Endothelial cell of umbilical vein (primary cell): ENCODE results near the gene HSPA14. TPM values are rescaled to one million over a fixed set of nuclear protein-coding genes. Genes with fewer than 3 reads are reported as not detected.
"Not testable (repeated sequence)": the region's sequence is repeated elsewhere in the genome, so short reads cannot be mapped to it uniquely, and the experiment has no call there.

ENCODE experiments used
- BruUV-seq: library from RNA; stranded (reverse); fragments of 400-500 nt; replicated peaks from 2 replicates; lab custom pipeline; 2021; lab: Mats Ljungman, UMichigan
- CTCF ChIA-PET: fragments of 300-600, 350-600 bp; sonication (Branson Sonifier 250); formaldehyde crosslinking; loops from one replicate; lab custom pipeline; 2021; ENCODE audit warnings: antibody characterized with exemption, inconsistent platforms; lab: Charles Lee
- POLR2A ChIA-PET: fragments of 300-600, 350-600 bp; sonication (Branson Sonifier 250); formaldehyde crosslinking; loops from one replicate; lab custom pipeline; 2021; ENCODE audit warnings: antibody characterized with exemption, inconsistent platforms; lab: Charles Lee
- DNase-seq: peaks from one replicate; pipeline ENCODE4 v3.0.0-alpha.2; 2011; ENCODE audit warnings: low read depth, low spot score
- FAIRE-seq: peaks from 2 replicates; lab custom pipeline; 2011; peaks lifted over from hg19 to GRCh38; lab: Jason Lieb, UNC
- H2AFZ ChIP-seq: 2 replicates; pipeline ENCODE4 v1.6.0; 2012; ENCODE audit warnings: low read depth, low read length, control low read depth, inconsistent platforms
- H3K27ac ChIP-seq: 2 replicates; pipeline ENCODE4 v1.5.1; 2011; ENCODE audit warnings: low read depth, mild to moderate bottlenecking, control low read depth, low read length, moderate library complexity; ENCODE audit not compliant: insufficient read depth
- H3K27me3 ChIP-seq, 2 experiments: 2 replicates each; pipeline versions ENCODE4 v1.6.0 to v1.6.1; 2011; ENCODE audit warnings: low read length in 2 of 2, mixed read lengths in 1 of 2; ENCODE audit not compliant: control insufficient read depth in 2 of 2, insufficient read depth in 2 of 2
- H3K36me3 ChIP-seq, 2 experiments: 2 replicates in 1 of 2; 3 replicates in 1 of 2; pipeline ENCODE4 v1.5.1; 2011; ENCODE audit warnings: low read length in 2 of 2, mild to moderate bottlenecking in 1 of 2, moderate library complexity in 1 of 2; ENCODE audit not compliant: control insufficient read depth in 2 of 2, insufficient read depth in 2 of 2; ENCODE audit errors: extremely low read depth in 1 of 2
- H3K4me1 ChIP-seq: 3 replicates; pipeline ENCODE4 v1.5.1; 2011; ENCODE audit warnings: mild to moderate bottlenecking, low read length; ENCODE audit not compliant: control insufficient read depth, insufficient read depth; ENCODE audit errors: extremely low read depth
- H3K4me2 ChIP-seq: 2 replicates; pipeline ENCODE4 v1.6.1; 2011; ENCODE audit warnings: low read length, control low read depth, mixed read lengths; ENCODE audit not compliant: insufficient read depth
- H3K4me3 ChIP-seq, 3 experiments: fragments of 200-600 bp in 1 of 3; sonication (generic), shearing (Covaris generic) in 1 of 3; replicated peaks in 1 of 3; 2 replicates each; pipeline ENCODE4 v1.5.1; 2011 to 2016; ENCODE audit warnings: control low read depth in 3 of 3, low read length in 3 of 3, mild to moderate bottlenecking in 2 of 3, inconsistent platforms in 1 of 3, low read depth in 1 of 3, moderate library complexity in 1 of 3; ENCODE audit not compliant: insufficient read depth in 1 of 3
- H3K79me2 ChIP-seq: 2 replicates; pipeline ENCODE4 v1.6.0; 2012; ENCODE audit warnings: low read length, inconsistent platforms; ENCODE audit not compliant: control insufficient read depth, insufficient read depth
- H3K9ac ChIP-seq: replicated peaks from 2 replicates; pipeline ENCODE3; 2011; ENCODE audit warnings: low read length, control low read depth; ENCODE audit not compliant: insufficient read depth; ENCODE audit errors: extremely low read depth
- H3K9me1 ChIP-seq: replicated peaks from 3 replicates; pipeline ENCODE4 v1.6.0; 2011; ENCODE audit warnings: mild to moderate bottlenecking, low read length; ENCODE audit not compliant: control insufficient read depth, insufficient read depth; ENCODE audit errors: extremely low read depth
- H3K9me3 ChIP-seq: replicated peaks from 2 replicates; pipeline ENCODE4 v1.5.1; 2012; ENCODE audit warnings: low read length, inconsistent platforms; ENCODE audit not compliant: control insufficient read depth, insufficient read depth
- H4K20me1 ChIP-seq: replicated peaks from 2 replicates; pipeline ENCODE3; 2011; ENCODE audit warnings: mild to moderate bottlenecking, low read length; ENCODE audit not compliant: control insufficient read depth, insufficient read depth; ENCODE audit errors: extremely low read depth
- MYC ChIP-seq: IDR thresholded peaks from one replicate; pipeline ENCODE4 v1.6.1; 2011; ENCODE audit warnings: mild to moderate bottlenecking, low read depth, low read length
- POLR2A ChIP-seq: IDR thresholded peaks from 2 replicates; pipeline ENCODE4 v1.6.1; 2012; ENCODE audit warnings: low read depth, mild to moderate bottlenecking, control low read depth, low read length
- dilution Hi-C: fragments of 300-500 bp; cut with MboI; formaldehyde crosslinking; loops from one replicate; pipeline ENCODE4 v1.15.0; 2019; ENCODE audit warnings: low sequenced_read_pairs; ENCODE audit not compliant: extremely low pct_ligation_motif_present
- intact Hi-C: fragments of 100-400 bp; cut with micrococcal nuclease; formaldehyde crosslinking; loops from one replicate; pipeline ENCODE4 v1.10.0; 2022
- polyA plus RNA-seq, 4 experiments: library from polyadenylated mRNA; depleted of rRNA in 3 of 4; stranded (reverse) in 3 of 4; unstranded in 1 of 4; fragments of >200 nt; gene quantifications; 2 replicates each; pipeline versions ENCODE4 v1.2.1 to v1.2.3, GENCODE V29; 2011 to 2012; ENCODE audit warnings: missing spikeins in 1 of 4
- total RNA-seq: library from RNA; stranded (reverse); gene quantifications from 2 replicates; pipeline ENCODE4 v1.2.3, GENCODE V29; 2021
- TF ChIP-seq, protein P1 (sequence below), 2 donors: IDR thresholded peaks; 1 replicate in 1 of 2; 2 replicates in 1 of 2; pipeline ENCODE4 v1.5.1; 2011; ENCODE audit warnings: low read length in 2 of 2, mild to moderate bottlenecking in 2 of 2, moderate library complexity in 2 of 2, control low read depth in 1 of 2, inconsistent platforms in 1 of 2, low read depth in 1 of 2; ENCODE audit not compliant: insufficient read depth in 1 of 2; ENCODE audit errors: extremely low read depth in 1 of 2

The HSPA14 gene
- total and polyA plus RNA-seq, 2 donors (not counting 3 experiments of a cell fraction or from before 2014, with no cell fraction given) = 7.6 to 15.7 TPM

DNA sequence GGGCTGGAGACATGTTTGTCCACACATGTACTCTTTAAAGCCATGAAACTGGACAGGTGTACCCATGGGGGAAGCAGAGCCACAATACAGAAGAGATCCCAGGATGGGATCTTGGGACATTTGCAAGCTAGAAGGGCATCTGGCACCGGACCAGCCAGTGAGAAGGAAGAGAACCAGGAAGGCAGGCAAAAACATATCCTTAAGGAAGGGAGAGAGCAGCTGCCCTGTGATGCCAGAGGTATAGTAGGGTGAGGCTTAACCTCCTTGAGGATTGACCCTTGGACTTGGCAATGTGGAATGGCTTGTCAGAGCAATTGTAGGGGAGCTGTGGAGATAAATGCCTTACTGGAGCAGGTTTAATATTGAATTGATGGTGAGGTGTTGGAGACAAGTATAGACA, 22.7 kb downstream of the HSPA14 start:
- TF ChIP-seq, protein P1, sequence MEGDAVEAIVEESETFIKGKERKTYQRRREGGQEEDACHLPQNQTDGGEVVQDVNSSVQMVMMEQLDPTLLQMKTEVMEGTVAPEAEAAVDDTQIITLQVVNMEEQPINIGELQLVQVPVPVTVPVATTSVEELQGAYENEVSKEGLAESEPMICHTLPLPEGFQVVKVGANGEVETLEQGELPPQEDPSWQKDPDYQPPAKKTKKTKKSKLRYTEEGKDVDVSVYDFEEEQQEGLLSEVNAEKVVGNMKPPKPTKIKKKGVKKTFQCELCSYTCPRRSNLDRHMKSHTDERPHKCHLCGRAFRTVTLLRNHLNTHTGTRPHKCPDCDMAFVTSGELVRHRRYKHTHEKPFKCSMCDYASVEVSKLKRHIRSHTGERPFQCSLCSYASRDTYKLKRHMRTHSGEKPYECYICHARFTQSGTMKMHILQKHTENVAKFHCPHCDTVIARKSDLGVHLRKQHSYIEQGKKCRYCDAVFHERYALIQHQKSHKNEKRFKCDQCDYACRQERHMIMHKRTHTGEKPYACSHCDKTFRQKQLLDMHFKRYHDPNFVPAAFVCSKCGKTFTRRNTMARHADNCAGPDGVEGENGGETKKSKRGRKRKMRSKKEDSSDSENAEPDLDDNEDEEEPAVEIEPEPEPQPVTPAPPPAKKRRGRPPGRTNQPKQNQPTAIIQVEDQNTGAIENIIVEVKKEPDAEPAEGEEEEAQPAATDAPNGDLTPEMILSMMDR (IDR thresholded peaks at IDR 0.05; ENCODE audit: extremely low read depth in 1 of 2, insufficient read depth in 1 of 2, low read depth in 1 of 2, low read length in 2 of 2) = no peak
- TF ChIP-seq POLR2A (no peak), MYC (no peak)
- dilution Hi-C loops = no loop called here

DNA sequence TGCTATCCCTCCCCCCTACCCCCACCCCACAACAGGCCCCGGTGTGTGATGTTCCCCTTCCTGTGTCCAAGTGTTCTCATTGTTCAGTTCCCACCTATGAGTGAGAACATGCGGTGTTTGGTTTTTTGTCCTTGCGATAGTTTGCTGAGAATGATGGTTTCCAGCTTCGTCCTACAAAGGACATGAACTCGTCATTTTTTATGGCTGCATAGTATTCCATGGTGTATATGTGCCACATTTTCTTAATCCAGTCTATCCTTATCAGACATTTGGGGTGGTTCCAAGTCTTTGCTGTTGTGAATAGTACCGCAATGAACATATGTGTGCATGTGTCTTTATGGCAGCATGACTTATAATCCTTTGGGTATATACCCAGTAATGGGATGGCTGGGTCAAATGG, 26.4 kb downstream of the HSPA14 start:
- H2AFZ ChIP-seq, H4K20me1 ChIP-seq, intact Hi-C loops, dilution Hi-C loops, H3K9ac ChIP-seq, H3K4me2 ChIP-seq, FAIRE-seq, BruUV-seq, H3K79me2 ChIP-seq, H3K4me1 ChIP-seq, H3K27me3 ChIP-seq, H3K36me3 ChIP-seq, CTCF ChIA-PET, H3K4me3 ChIP-seq, DNase-seq, H3K27ac ChIP-seq, H3K9me1 ChIP-seq, H3K9me3 ChIP-seq: not testable (repeated sequence)
- POLR2A ChIA-PET = interaction anchor here (0.7 kb wide), 1 partner anchor 1275 kb away, joined by 3 read pairs; no protein-coding TSS in a partner anchor

More for the DNA sequence above, 22.7 kb downstream of the HSPA14 start:
- Histone ChIP-seq H3K4me1 (no peaks in the 10 kb centered on the region), H3K9me1 (no peaks in the 10 kb centered on the region), H2AFZ (no peak overlapping the region), H3K36me3 (peaks cover 0 to 4% of the 10 kb centered on the region in 2 experiments), H3K9ac (no peak overlapping the region), H3K79me2 (no peaks in the 10 kb centered on the region), H4K20me1 (no peaks in the 10 kb centered on the region), H3K9me3 (no peaks in the 10 kb centered on the region), H3K27me3 (no peaks in the 10 kb centered on the region), H3K4me2 (no peak overlapping the region), H3K27ac (no peak overlapping the region), H3K4me3 (no peak overlapping the region)
- no peak for FAIRE-seq
- POLR2A ChIA-PET = no interaction called here
- CTCF ChIA-PET = interaction anchor here (0.6 to 1.1 kb wide), 2 partner anchors 14 to 241 kb away, joined by 3 to 4 read pairs; no protein-coding TSS in a partner anchor
- DNase-seq = no peak
- BruUV-seq = no TSS peak
- intact Hi-C loops = no loop called here

DNA sequence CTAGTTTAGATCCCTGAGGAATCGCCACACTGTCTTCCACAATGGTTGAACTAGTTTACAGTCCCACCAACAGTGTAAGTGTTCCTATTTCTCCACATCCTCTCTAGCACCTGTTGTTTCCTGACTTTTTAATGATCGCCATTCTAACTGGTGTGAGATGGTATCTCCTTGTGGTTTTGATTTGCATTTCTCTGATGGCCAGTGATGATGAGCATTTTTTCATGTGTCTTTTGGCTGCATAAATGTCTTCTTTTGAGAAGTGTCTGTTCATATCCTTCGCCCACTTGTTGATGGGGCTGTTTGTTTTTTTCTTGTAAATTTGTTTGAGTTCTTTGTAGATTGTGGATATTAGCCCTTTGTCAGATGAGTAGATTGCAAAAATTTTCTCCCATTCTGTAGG, 26.8 kb downstream of the HSPA14 start:
- H3K4me2 ChIP-seq, dilution Hi-C loops, BruUV-seq, H3K79me2 ChIP-seq, H3K4me1 ChIP-seq, H3K27me3 ChIP-seq, H2AFZ ChIP-seq, CTCF ChIA-PET, H3K9me3 ChIP-seq, H3K36me3 ChIP-seq, H3K4me3 ChIP-seq, H4K20me1 ChIP-seq, DNase-seq, intact Hi-C loops, H3K9ac ChIP-seq, FAIRE-seq, H3K9me1 ChIP-seq, H3K27ac ChIP-seq, POLR2A ChIA-PET: not testable (repeated sequence)
